Progenitor cell of endocrine pancreas (in vitro differentiated cells): ENCODE measurements around the gene HOXA10. TPM values are rescaled to one million over a fixed set of nuclear protein-coding genes. Genes with fewer than 3 reads are reported as not detected.

Experiments
- DNase-seq: peaks from one replicate; pipeline ENCODE4 v3.0.0; 2021; ENCODE audit warnings: low spot score; ENCODE audit not compliant: unreplicated experiment
- H3K27ac Mint-ChIP-seq: 2 replicates; pipeline ENCODE4 v1.8.0; 2021; ENCODE audit warnings: mild to moderate bottlenecking, moderate library complexity, mixed read lengths
- H3K27me3 Mint-ChIP-seq: 2 replicates; pipeline ENCODE4 v1.8.0; 2021; ENCODE audit warnings: mixed read lengths
- H3K36me3 Mint-ChIP-seq: 2 replicates; pipeline ENCODE4 v1.8.0; 2022; ENCODE audit warnings: mixed read lengths; ENCODE audit not compliant: insufficient read depth
- H3K4me1 Mint-ChIP-seq: 2 replicates; pipeline ENCODE4 v1.8.0; 2021; ENCODE audit warnings: low read depth, mixed read lengths
- H3K4me3 Mint-ChIP-seq: 2 replicates; pipeline ENCODE4 v1.8.0; 2021; ENCODE audit warnings: low read depth, mild to moderate bottlenecking, moderate library complexity, mixed read lengths
- H3K9me3 Mint-ChIP-seq: 2 replicates; pipeline ENCODE4 v1.8.0; 2021; ENCODE audit warnings: low read depth, mixed read lengths
- total RNA-seq: library from RNA; stranded (reverse); gene quantifications from 2 replicates; pipeline ENCODE4 v1.2.1, GENCODE V29; 2021
- TF ChIP-seq, protein P1 (sequence below): fragments of 200-600 bp; sonication (generic); IDR thresholded peaks from one replicate; pipeline ENCODE4 v1.5.0; 2021; ENCODE audit warnings: antibody characterized with exemption, mild to moderate bottlenecking; ENCODE audit not compliant: unreplicated experiment

The HOXA10 gene
- total RNA-seq, 1 donor from 2014 or later, result not detected

DNA sequence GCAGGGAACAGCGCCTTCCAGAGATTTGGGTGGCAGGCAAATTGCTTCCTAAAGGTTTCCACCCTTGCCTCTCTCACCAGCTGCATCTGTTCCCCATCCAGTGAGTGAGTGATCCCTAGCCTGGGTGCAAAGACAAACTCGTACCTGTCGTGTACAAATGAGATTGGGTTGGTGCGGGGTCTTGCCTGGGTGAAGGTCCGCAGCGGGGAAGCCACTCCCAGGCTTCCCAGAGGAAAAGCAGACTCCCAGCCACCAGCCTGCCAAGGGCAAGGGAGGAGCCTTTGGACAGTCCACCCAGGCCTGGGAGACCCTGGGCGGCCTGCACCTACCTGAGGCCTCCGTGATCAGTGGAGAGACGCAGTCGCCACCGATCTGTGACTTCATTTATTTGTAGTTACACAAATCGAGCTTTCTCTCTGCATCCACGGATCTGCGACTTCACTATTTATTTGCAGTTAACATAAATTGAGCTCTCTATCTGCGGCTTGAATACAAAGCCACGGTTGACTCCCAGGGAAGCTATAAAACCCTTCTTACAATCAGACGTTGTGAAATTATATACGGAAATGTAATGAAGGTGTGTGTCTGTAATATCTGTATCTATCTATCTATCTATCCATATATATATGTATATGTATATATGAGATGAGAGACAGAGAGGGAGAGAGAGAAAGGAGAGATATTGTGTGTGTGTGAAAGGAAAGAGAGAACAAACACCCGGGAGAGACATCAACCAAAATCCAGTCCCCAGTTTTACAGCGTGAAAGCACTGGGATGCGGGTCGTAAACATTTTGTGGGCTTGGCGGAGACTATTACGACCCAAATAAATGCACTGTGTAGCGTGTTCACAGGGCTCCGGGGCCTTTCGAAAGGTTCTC lies 14.6 kb downstream of the HOXA10 start:
- Mint-ChIP-seq H3K27ac (no peak overlapping the region), H3K4me3 (no peak overlapping the region), H3K36me3 (peaks cover 2% of the 10 kb centered on the region), H3K9me3 (no peaks in the 10 kb centered on the region), H3K27me3 (peaks cover 89% of the 10 kb centered on the region), H3K4me1 (peaks cover 7% of the 10 kb centered on the region)
- TF ChIP-seq, protein P1, sequence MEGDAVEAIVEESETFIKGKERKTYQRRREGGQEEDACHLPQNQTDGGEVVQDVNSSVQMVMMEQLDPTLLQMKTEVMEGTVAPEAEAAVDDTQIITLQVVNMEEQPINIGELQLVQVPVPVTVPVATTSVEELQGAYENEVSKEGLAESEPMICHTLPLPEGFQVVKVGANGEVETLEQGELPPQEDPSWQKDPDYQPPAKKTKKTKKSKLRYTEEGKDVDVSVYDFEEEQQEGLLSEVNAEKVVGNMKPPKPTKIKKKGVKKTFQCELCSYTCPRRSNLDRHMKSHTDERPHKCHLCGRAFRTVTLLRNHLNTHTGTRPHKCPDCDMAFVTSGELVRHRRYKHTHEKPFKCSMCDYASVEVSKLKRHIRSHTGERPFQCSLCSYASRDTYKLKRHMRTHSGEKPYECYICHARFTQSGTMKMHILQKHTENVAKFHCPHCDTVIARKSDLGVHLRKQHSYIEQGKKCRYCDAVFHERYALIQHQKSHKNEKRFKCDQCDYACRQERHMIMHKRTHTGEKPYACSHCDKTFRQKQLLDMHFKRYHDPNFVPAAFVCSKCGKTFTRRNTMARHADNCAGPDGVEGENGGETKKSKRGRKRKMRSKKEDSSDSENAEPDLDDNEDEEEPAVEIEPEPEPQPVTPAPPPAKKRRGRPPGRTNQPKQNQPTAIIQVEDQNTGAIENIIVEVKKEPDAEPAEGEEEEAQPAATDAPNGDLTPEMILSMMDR, result no peak
- DNase-seq, result no peak

DNA sequence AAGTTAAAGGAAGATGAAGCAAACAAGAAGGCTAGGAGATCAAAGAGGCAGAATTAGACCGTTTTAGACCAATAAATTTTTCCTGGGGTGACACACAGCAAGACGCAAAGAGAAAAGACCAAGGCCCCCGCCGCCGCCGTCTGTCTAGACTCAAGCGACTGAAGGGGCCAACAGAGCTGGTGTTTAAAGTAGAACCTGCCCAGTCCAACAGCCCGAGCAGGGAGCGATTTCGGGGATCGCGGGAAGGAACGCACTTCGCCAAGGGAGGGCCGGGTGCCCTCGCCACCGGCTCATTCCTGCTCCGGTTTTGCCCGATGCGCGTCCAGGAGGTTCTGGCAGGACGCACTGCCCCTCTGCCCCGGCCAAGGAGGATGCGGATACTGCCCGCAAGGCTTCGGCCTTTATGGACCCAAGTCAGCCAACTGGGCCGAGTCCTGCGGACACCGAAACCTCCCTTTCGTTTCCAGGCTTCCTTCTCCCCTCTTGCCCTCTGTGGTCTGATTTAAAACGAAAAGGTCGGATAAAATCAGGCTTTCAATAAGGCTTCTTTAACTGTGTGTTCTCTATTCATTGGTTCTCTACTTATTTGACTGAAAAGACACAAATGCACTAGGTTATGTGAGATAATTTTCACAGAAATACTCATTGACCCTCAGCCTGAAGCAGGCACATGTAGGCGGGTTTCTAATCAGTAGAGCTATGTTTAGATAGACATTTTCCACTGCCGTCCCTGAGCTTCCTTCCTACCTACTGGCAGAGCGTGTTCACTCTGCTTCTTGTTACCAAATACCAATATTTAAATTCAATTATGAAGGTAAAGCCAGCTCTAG lies 15.5 kb downstream of the HOXA10 start:
- H3K27ac Mint-ChIP-seq, result no peak overlapping the region
- H3K9me3 Mint-ChIP-seq, result no peaks in the 10 kb centered on the region
- H3K36me3 Mint-ChIP-seq, result peaks cover 2% of the 10 kb centered on the region

DNA sequence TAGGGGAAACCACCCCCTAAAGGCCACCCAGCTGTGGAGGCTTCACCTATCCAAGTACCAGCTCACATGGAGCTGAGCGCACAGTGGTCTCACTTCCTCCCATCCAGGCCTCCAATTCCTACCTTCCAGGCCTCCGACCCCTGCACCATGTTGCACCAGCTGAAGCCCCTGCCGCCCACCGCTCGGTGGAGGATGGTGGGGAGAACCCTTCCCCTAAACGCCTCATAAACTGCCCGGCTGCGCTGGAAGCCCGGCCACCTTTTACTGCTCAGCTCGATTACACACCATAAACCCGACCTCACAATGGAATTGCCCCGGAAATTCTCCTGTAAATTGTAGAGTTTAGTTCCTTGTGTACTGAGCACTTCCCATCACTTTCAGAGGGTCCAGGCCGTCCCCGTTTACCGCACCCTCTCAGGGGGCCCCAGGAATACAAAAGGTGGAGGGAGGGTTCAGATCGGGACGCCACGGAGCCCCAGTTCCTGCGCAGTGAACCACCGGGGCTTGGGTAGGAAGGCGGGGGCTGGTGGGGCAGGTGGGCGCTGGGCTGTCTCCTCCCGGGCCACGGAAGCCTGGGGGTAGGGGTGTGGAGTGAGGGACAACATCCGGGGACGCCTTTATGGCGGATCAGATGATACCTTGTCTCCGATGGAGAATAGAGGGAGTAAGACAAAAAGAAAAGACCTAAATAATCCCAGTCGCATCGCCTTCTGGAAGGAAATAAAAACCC lies 16.3 kb downstream of the HOXA10 start:
- Mint-ChIP-seq H3K9me3 (no peaks in the 10 kb centered on the region), H3K4me3 (peak overlapping the region; percentile 38), H3K36me3 (peaks cover 2% of the 10 kb centered on the region), H3K27me3 (peaks cover 89% of the 10 kb centered on the region), H3K27ac (peak overlapping the region; percentile 49), H3K4me1 (peaks cover 7% of the 10 kb centered on the region)
- no peak for DNase-seq
- TF ChIP-seq, protein P1, result no peak

More for the DNA sequence above, 15.5 kb downstream of the HOXA10 start:
- Mint-ChIP-seq H3K4me1 (peaks cover 7% of the 10 kb centered on the region), H3K27me3 (peaks cover 89% of the 10 kb centered on the region), H3K4me3 (no peak overlapping the region)
- TF ChIP-seq, protein P1, result no peak
- DNase-seq, result no peak

GRCh38 chr7:27156916-27157701 lies 17.0 kb downstream of the HOXA10 start:
- Mint-ChIP-seq H3K27ac (no peak overlapping the region), H3K4me3 (peak overlapping the region; percentile 52), H3K9me3 (no peaks in the 10 kb centered on the region), H3K4me1 (peaks cover 7% of the 10 kb centered on the region), H3K27me3 (peaks cover 87% of the 10 kb centered on the region), H3K36me3 (peaks cover 2% of the 10 kb centered on the region)
- TF ChIP-seq, protein P1, result no peak
- no peak for DNase-seq
